NT2/D1 (cell line): ENCODE data around the gene SPAG9.

Source experiments
- YY1 ChIP-seq: IDR thresholded peaks from 2 replicates; pipeline ENCODE4 v1.6.1; 2011; ENCODE audit not compliant: insufficient read length, insufficient read depth
- ZNF274 ChIP-seq: IDR thresholded peaks from 2 replicates; pipeline ENCODE4 v1.6.1; 2011; ENCODE audit warnings: mild to moderate bottlenecking, low read depth, low read length

GRCh38 chr17:51085150-51085805 lies 35.4 kb downstream of the SPAG9 start:
- TF ChIP-seq YY1: no peak
- no peak for TF ChIP-seq ZNF274
